GM13976 (cell line): ENCODE measurements around the gene GABARAP.

Experiments
- DNase-seq: peaks from one replicate; pipeline ENCODE4 v3.0.0; 2012; ENCODE audit warnings: low spot score
- in situ Hi-C: fragments of 300-500 bp; cut with MboI; formaldehyde crosslinking; loops from one replicate; pipeline ENCODE4 v1.12.0; 2022; ENCODE audit warnings: low sequenced_read_pairs, mixed read lengths, inconsistent platforms; ENCODE audit not compliant: unreplicated experiment
- TF ChIP-seq, protein P1 (sequence below): IDR thresholded peaks from 2 replicates; pipeline ENCODE4 v1.5.1; 2012; ENCODE audit warnings: borderline replicate concordance, mild to moderate bottlenecking; ENCODE audit not compliant: insufficient read depth; ENCODE audit errors: extremely low read depth, missing control alignments, control extremely low read depth

GABARAP gene

DNA sequence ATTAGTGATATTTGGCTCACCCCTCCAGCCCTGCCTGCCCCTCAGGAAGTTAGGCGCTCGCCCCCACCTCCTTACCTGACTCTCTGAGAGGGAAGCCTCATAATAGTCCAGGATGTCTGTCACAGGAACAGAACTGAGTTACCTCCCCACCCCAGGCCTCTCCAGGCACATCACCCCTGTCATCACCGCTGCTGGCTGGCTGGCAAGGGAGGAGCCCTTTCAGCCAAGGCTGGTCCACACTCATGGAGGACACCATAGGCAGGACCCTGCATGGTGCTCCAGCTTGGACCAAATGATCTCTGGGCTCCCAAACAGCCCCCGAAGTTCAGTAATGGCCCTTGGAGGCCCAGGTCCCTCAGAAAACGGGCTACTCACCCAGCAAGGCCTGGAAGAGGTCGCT is 24.1 kb downstream of the GABARAP start:
- TF ChIP-seq, protein P1, sequence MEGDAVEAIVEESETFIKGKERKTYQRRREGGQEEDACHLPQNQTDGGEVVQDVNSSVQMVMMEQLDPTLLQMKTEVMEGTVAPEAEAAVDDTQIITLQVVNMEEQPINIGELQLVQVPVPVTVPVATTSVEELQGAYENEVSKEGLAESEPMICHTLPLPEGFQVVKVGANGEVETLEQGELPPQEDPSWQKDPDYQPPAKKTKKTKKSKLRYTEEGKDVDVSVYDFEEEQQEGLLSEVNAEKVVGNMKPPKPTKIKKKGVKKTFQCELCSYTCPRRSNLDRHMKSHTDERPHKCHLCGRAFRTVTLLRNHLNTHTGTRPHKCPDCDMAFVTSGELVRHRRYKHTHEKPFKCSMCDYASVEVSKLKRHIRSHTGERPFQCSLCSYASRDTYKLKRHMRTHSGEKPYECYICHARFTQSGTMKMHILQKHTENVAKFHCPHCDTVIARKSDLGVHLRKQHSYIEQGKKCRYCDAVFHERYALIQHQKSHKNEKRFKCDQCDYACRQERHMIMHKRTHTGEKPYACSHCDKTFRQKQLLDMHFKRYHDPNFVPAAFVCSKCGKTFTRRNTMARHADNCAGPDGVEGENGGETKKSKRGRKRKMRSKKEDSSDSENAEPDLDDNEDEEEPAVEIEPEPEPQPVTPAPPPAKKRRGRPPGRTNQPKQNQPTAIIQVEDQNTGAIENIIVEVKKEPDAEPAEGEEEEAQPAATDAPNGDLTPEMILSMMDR, result no peak
- no peak for DNase-seq
- in situ Hi-C loops, result no loop called here

- DNase-seq, result peak; percentile 59
- TF ChIP-seq, protein P1, result no peak
- in situ Hi-C loops, result no loop called here
These were observed 24.9 kb downstream of the GABARAP start for GRCh38 chr17:7217113-7217987.

- TF ChIP-seq, protein P1, result no peak
- DNase-seq, result no peak
- in situ Hi-C loops, result no loop called here
These were observed 25.8 kb downstream of the GABARAP start for GRCh38 chr17:7216242-7217112.

DNA sequence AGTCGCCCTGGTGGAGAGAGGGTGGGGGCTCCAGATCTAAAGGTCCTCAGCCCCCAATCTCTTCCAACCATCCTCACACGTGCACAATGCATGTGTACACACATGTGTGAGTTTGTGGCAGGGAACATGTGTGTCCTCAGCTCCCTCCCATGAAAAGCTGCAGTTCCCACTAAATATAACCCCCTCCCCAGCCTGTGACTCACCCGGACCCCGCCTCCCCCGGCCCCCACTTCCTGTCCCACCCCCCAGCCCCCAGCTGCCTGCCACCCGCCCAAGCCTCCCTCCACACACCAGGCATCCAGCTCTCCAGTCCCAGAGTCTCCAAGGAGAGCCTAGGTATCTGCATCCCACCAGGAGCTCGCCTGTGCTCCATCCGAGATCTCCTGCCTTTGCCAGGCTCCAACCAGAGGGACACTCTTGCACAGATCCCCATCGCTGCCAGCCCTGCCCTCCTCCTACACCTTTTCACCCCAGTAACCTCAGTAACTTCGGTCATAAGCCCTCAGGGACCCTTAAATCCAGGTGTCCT is 26.5 kb downstream of the GABARAP start:
- TF ChIP-seq, protein P1, result no peak
- in situ Hi-C loops, result no loop called here
- no peak for DNase-seq

DNA sequence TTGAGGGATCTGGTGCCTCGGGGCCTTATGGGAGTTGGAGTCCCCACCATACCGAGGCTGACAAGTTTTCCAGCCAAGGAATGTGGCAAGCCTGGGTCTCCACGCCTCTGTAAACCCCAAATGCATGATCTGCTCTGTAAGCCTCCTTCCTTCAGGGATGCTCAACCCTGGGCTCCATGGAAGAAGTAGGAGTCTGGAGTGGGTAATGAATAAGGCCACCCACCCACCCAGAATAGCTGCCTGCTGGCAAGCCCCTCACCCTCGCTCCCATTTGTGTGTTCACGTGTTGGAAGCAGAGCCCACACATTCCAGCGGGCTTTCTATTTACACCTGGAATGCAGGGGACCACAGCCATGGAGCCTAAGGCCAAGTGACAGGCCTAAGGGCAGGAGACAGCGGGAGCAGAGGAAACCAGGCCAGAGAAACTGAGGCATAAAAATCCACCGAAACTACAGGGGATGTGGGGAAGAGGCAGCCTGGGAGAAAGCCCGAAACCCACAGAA is 27.1 kb downstream of the GABARAP start:
- TF ChIP-seq, protein P1, result no peak
- DNase-seq, result no peak
- in situ Hi-C loops, result no loop called here

GRCh38 chr17:7214300-7215135 is 27.7 kb downstream of the GABARAP start:
- TF ChIP-seq, protein P1, result peak; percentile 41
- in situ Hi-C loops, result no loop called here
- peak; percentile 98 for DNase-seq
